Right forelimb (tissue), 1 donor: ENCODE data around the gene ACADVL.
"Not testable (repeated sequence)": the region's sequence is repeated elsewhere in the genome, so short reads cannot be mapped to it uniquely, and the experiment has no call there.

Source experiments
- DNase-seq: peaks from one replicate; pipeline ENCODE4 v3.0.0-alpha.2; 2018

The ACADVL gene

DNA sequence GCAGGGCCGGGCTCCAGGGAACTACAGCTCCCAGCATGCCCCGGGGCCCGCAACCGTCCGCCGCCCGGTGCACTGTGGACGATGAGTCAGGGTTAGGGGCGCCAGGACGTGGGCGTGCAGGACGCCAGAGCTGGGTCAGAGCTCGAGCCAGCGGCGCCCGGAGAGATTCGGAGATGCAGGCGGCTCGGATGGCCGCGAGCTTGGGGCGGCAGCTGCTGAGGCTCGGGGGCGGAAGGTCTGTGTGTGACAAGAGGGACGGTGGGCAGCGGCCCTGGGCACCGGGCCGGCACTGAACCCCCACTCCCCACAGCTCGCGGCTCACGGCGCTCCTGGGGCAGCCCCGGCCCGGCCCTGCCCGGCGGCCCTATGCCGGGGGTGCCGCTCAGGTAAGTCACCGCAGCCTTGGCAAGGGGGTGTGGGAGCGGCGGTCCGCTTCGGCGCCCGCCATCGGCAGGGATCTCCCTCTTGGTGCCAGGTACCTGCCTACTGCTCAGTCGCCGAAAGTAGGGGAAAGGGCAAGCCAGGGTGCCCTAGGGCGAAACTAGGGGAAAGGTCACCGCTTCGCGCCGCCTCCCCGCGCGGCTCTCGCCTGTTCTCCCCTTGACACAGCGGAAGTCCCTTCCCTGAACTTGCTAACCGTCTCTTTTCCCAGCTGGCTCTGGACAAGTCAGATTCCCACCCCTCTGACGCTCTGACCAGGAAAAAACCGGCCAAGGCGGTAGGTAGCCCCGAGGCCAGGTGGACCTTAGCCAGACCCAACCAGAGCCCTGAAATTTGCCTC, at the start of gene ACADVL, which contains the start of gene DLG4:
ACADVL (plus strand) TSS at position 127 of the 781 bp plus-strand sequence; CDS start at position 174, 47 bp downstream.
DLG4 (minus strand) TSS at position 25 of the 781 bp plus-strand sequence.
- DNase-seq, result peak; percentile 93

DNA sequence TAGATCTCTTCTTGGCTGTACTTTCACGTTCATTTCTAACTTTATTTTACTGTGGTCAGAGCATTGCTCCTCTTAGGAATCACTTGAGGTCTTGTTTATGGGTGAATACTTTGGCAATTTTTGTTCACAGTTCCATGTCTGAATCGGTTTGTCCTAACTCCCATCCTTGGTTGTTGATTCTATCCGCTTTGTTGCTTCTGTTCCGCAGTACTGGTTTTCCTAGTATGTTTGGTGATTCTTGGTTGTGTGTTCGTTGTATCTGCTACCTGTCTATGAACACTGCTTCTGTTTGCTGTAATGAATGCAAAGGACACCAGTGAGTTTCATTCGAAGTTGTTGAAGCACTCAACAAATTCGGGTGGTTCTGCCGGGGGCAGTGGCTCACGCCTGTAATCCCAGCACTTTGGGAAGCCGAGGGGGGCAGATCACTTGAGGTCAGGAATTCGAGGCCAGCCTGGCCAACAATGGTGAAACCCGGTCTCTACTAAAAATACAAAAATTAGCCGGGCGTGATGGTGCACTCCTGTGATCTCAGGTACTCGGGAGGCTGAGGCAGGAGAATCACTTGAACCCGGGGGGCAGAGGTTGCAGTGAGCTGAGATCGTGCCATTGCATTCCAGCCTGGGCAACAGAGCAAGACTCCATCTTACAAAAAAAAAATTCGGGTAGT, 47.1 kb upstream of the ACADVL start:
- DNase-seq, result not testable (repeated sequence)

DNA sequence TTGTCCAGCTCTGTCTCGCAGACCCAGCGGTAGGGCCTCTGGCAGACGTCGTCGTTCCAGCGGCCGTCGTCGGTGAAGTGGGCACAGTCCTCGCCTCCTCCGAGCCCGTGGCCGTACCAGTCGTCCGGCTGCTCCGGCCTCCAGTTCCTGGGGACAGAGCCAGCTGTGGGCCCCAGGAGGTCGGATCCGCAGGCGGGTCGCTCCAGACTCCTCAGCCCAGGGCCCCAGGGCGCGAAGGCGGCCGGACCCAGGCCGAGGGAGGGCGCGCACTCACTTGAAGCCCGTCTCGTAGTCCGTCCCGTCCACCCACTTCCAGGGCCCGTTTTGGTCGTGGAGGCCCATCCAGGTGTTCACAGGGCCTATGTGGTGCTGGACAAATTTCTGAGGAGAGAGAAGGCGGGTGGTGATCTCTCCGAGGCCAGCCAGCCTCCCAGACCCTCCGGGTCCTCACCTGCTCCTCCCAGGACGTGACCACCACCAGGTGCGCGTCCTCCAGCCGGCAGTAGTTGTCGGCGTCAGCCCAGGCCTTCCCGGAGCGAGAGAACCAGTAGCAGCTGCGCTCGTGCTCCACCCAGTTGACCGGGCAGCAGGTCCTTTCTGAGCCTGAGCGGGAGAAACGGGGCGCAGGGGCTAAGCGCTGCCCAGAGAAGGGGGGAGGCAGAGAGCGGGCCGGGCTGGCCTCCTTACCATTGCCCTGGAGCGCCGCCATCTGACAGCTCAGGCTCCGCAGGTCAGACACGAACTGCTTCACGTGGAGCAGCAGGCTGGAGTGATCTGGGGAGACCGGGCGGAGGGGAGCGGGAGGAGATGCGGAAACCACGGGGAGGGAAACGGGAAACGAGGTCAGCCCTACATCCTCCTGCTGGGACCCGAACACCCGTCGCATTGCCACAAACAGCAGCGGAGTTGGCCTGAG, 45.8 kb upstream of the ACADVL start:
- peak; percentile 74 for DNase-seq

DNA sequence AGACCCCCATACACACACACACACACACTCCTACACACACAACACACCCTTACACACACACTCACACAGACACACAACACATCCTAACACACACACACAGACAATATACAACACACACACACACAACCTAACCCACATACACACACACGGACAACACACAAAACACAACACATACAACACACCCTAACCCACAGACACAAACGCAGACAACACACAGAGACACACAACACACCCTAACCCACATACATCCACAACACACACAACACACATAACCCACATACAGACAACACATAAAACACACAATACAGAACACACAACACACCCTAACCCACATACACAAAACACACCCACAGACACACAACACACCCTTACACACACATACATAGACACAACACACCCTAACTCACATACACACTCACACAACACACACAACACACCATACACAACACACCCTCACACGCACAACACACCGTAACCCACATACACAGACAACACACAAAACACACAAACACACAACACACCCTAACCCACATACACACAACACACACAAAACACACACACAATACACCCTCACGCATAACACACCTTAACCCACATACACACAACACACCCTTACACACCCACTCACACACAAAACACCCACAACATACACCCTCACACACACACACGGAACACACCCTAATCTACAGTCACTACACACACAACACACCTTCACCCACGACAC, 45.0 kb upstream of the ACADVL start:
- DNase-seq, result no peak

GRCh38 chr17:7175330-7175733, 44.4 kb upstream of the ACADVL start:
- DNase-seq, result no peak

- no peak for DNase-seq
These were observed 43.5 kb upstream of the ACADVL start for GRCh38 chr17:7176107-7176840.

DNA sequence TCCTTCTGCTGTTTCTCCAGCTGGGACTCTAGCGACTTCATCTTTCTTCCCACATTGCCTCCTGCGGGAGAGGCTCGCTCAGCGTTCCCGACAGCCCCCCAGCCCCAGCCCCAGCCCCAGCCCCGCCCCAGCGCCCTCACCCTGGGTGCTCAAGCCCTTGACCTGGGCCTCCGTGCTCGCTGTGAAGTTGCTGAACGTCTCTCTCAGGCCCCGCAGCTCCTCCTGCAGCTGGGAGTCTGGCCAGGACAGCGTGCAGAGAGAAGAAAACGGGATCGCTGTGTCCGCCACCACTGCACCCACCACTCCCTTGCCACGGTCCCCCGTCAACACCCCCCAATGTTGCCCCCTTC, 42.9 kb upstream of the ACADVL start:
- DNase-seq, result no peak

DNA sequence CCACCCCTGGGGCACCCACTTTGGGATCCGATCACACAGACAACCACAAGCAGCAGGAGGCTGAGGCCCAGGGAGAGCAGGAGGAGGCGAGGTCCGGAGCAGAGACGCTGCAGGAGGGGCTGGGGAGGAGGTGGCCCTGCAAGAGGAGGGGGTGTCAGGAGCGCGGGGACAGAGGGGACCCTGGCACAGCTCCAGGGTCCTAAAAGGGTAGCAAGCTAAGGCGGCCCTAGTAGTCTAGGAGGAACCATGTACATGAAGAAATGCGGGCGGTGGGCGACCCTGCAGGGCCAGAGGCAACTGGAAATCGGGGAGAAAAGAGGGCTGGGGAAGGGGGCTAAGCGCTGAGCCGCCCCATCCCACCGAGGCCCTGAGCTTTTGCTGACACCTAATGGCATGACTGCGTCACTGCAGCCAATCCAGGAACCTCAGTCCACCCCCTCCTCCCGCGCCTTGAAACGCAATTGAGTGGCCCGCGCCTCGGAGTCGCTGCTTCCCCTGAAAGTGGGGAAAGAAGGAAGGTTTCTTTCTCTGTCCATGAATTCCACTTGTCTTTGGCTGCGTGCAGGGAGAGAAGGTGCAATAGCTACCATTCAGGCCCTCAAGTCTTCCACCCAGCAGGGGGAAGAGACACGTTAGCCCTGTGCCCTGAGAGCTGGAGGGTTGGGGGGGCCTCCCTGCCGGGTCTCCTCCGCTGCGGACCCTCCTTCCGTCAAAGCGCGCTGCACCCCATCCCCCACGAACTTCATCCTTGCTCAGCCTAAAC, 42.4 kb upstream of the ACADVL start:
- peak; percentile 88 for DNase-seq

- DNase-seq, result peak; percentile 60
These were observed 41.7 kb upstream of the ACADVL start for GRCh38 chr17:7177954-7178477.

- DNase-seq, result no peak
These were observed 40.8 kb upstream of the ACADVL start for GRCh38 chr17:7178973-7179316.

- DNase-seq, result no peak
These were observed 40.2 kb upstream of the ACADVL start, which contains the start of gene ASGR1 for GRCh38 chr17:7179317-7180254. Gene ASGR1, minus strand, starts transcription at chr17:7179370. Its CDS starts 807 bp downstream, at chr17:7178563.

DNA sequence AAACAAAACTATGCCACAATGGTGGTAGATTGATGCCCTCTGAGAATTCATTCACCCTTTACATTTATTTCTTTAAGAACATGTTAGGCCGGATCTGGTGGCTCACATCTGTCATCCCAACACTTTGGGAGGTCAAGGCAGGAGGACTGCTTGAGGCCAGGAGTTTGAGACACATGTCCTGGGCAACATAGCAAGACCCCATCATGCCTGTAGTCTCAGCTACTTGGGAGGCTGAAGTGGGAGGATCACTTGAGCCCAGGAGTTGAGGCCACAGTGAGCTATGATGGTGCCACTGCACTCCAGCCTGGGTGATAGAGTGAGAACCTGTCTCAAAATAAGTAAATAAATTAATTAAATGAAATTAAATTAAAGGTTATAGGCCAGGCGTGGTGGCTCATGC, 37.6 kb upstream of the ACADVL start:
- DNase-seq, result not testable (repeated sequence)

- DNase-seq, result no peak
These were observed 36.2 kb upstream of the ACADVL start for GRCh38 chr17:7183433-7184090.

GRCh38 chr17:7184091-7184488, 35.6 kb upstream of the ACADVL start:
- DNase-seq, result no peak

DNA sequence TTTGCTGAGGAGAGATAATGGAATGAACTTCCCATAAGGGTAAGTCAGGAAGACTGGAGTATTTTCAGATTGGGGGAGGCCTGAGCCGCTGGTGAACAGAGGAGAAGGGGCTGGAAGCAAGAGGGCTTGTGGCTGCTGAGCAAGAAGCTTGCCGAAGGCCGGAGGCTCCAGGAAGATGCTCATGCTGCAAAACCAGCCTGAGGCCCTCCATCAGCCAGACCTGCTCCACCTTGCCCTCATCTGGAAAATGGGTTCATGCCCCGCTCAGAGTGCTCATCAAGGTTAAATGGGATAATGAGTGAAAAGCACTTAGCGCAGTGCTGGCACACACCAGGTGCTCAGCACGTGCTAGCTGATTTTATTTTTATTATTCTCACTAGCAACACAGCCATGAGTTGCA, 35.1 kb upstream of the ACADVL start:
- no peak for DNase-seq

DNA sequence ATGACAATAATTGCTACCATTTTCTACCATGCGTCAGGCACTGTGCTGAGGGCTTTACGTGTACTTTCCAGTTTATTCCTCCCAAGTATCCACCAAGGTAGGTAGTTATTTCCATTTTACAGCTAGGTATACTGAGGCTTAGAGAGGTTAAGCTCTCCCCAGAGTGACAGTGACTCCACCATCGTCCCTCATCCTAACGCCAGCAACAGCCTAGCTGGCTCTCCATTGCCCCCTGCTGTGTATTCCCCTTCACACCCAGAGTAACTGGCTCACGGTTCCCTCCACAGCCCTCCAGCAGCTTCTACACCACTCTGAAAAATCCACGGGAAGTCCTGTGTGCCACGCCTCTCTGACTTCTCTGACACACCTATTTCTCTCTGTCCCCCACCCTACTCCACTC, 33.5 kb upstream of the ACADVL start:
- DNase-seq, result no peak

DNA sequence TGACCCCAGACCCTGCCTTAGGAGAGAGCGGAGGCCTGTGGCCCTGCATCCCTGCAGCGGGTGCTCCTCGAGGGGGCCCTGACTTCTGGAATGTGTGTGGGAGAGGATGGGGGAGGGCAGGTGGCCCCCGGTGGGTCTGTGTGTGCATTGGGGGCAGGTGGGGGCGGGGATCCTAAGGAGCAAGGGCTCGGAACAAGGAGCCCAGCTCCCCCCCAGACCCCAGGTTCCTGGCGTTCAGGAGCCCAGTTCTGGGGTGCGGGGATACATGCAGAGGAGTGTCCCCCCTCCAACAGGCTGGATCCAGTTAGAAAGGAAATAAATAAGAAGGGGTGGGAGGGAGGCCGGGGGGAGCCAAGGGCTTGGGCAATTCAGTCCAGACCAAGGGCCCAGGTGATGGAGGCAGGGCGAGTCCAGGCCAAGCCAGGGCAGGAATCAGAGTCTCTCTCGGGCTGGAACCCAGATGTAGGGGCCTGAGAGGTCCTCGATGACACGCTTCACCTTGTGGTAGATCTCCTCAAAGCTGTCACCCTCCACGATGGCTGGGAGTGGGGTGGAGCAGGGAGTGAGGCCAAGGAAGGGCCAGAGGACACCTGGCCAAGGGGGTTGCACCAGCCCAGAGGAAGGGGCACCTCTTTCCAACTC, 29.3 kb upstream of the ACADVL start:
- DNase-seq, result no peak

DNA sequence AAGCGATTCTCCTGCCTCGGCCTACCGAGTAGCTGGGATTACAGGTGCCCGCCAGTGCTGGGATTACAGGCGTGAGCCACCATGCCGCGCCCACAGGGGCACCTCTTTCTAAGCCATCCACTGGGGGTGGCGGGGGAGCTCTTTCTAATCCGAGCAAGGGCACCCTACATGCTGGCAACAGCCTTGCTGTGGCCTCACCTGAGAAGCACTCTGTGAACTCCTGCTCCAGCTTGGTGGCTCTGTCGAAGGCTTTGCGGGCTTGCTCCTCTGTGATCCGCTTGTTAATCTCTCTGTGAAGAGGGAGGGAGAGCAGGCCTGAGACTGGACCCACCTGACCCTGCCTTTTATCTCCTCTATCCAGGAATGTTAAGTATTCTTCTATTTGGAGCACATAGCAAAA, 28.7 kb upstream of the ACADVL start:
- no peak for DNase-seq
